Bronchial epithelial cell (primary cell): ENCODE measurements around the gene ULBP1. TPM values are rescaled to one million over a fixed set of nuclear protein-coding genes. Genes with fewer than 3 reads are reported as not detected.
A peak's percentile ranks its signal among the peaks of the same experiment; 100 is the strongest.
"Not testable (repeated sequence)": the region's sequence is repeated elsewhere in the genome, so short reads cannot be mapped to it uniquely, and the experiment has no call there.

Source experiments
- DNase-seq: peaks from one replicate; pipeline ENCODE4 v3.0.0-alpha.2; 2010; ENCODE audit warnings: low read depth
- FAIRE-seq: peaks from 2 replicates; lab custom pipeline; 2011; peaks lifted over from hg19 to GRCh38; lab: Jason Lieb, UNC
- H3K27me3 ChIP-seq: 2 replicates; pipeline ENCODE4 v1.5.1; 2011; ENCODE audit warnings: low read length; ENCODE audit not compliant: control insufficient read depth, insufficient read depth
- H3K36me3 ChIP-seq: 2 replicates; pipeline ENCODE4 v1.5.1; 2011; ENCODE audit warnings: low read length; ENCODE audit not compliant: control insufficient read depth, insufficient read depth
- H3K4me3 ChIP-seq: 2 replicates; pipeline ENCODE4 v1.5.1; 2011; ENCODE audit warnings: mild to moderate bottlenecking, low read depth, low read length, control low read depth
- CTCF ChIP-seq: IDR thresholded peaks from 2 replicates; pipeline ENCODE4 v1.5.1; 2011; ENCODE audit warnings: mild to moderate bottlenecking, moderate library complexity, low read length, control low read depth, inconsistent platforms; ENCODE audit not compliant: insufficient read depth, severe bottlenecking
- total RNA-seq: library from RNA; depleted of rRNA; stranded (reverse); fragments of >200 nt; gene quantifications from 2 replicates; pipeline ENCODE4 v1.2.1, GENCODE V29; 2014

Gene ULBP1
- total RNA-seq, 1 donor from 2014 or later, result 1.1 TPM

GRCh38 chr6:149936743-149937142 lies 27.0 kb upstream of the ULBP1 start:
- DNase-seq (no peak), FAIRE-seq (peak; percentile 32)
- H3K27me3 ChIP-seq, result no peaks in the 10 kb centered on the region

GRCh38 chr6:149938013-149938570 lies 25.7 kb upstream of the ULBP1 start:
- TF ChIP-seq CTCF, result peak; percentile 2
- peak overlapping the region; percentile 56 for H3K4me3 ChIP-seq
- H3K27me3 ChIP-seq, result not testable (repeated sequence)

More at GRCh38 chr6:149936743-149937142, 27.0 kb upstream of the ULBP1 start:
- Histone ChIP-seq H3K36me3 (no peaks in the 10 kb centered on the region), H3K4me3 (no peak overlapping the region)
- TF ChIP-seq CTCF, result no peak

GRCh38 chr6:149938571-149939355 lies 25.0 kb upstream of the ULBP1 start:
- Histone ChIP-seq H3K4me3 (peak overlapping the region; percentile 56), H3K27me3 (no peaks in the 10 kb centered on the region), H3K36me3 (no peaks in the 10 kb centered on the region)
- no peak for TF ChIP-seq CTCF
- DNase-seq (no peak), FAIRE-seq (no peak)

More at GRCh38 chr6:149938013-149938570, 25.7 kb upstream of the ULBP1 start:
- not testable (repeated sequence) for H3K36me3 ChIP-seq, FAIRE-seq, DNase-seq

GRCh38 chr6:149939356-149939648 lies 24.4 kb upstream of the ULBP1 start:
- no peak for TF ChIP-seq CTCF
- no peaks in the 10 kb centered on the region for H3K27me3 ChIP-seq
- FAIRE-seq (no peak), DNase-seq (no peak)
- no peaks in the 10 kb centered on the region for H3K36me3 ChIP-seq
- no peak overlapping the region for H3K4me3 ChIP-seq

GRCh38 chr6:149939909-149940671 lies 23.7 kb upstream of the ULBP1 start:
- no peak for DNase-seq
- FAIRE-seq, result no peak

More at GRCh38 chr6:149939909-149940671, 23.7 kb upstream of the ULBP1 start:
- H3K27me3 ChIP-seq, result no peaks in the 10 kb centered on the region
- TF ChIP-seq CTCF, result no peak
- H3K4me3 ChIP-seq, result no peak overlapping the region
- H3K36me3 ChIP-seq, result no peaks in the 10 kb centered on the region
